AG04450 (cell line): ENCODE data around the gene HNRNPA3. TPM values are rescaled to one million over a fixed set of nuclear protein-coding genes. Genes with fewer than 3 reads are reported as not detected.

Experiments
- CTCF ChIA-PET: fragments of 300-600, 350-600 bp; formaldehyde crosslinking; extraction: SDS; loops from one replicate; lab custom pipeline; 2022; ENCODE audit warnings: antibody characterized with exemption, inconsistent platforms; lab: Charles Lee
- POLR2A ChIA-PET: fragments of 350-600 bp; formaldehyde crosslinking; extraction: SDS; loops from one replicate; lab custom pipeline; 2021; ENCODE audit warnings: antibody characterized with exemption, inconsistent platforms; lab: Yijun Ruan, JAX
- DNase-seq: peaks from one replicate; pipeline ENCODE4 v3.0.0-alpha.2; 2011; ENCODE audit warnings: low read depth, low spot score
- H3K27ac ChIP-seq: one replicate; pipeline ENCODE4 v1.5.1; 2012; ENCODE audit warnings: low read depth, low read length, control low read depth
- H3K27me3 ChIP-seq: one replicate; pipeline ENCODE4 v1.6.0; 2012; ENCODE audit warnings: low read length; ENCODE audit not compliant: control insufficient read depth, insufficient read depth
- H3K4me3 ChIP-seq: 2 replicates; pipeline ENCODE4 v1.5.1; 2011; ENCODE audit warnings: mild to moderate bottlenecking, low read depth, low read length, control low read depth
- H3K9me3 ChIP-seq: 2 replicates; pipeline ENCODE4 v1.5.1; 2012; ENCODE audit warnings: low read length; ENCODE audit not compliant: control insufficient read depth, insufficient read depth
- polyA plus RNA-seq: library from polyadenylated mRNA; depleted of rRNA; stranded (reverse); fragments of >200 nt; gene quantifications from 2 replicates; pipeline ENCODE4 v1.2.3, GENCODE V29; 2011
- TF ChIP-seq, protein P1 (sequence below): IDR thresholded peaks from 2 replicates; pipeline ENCODE4 v1.5.1; 2011; ENCODE audit warnings: low read depth, low read length, control low read depth, inconsistent platforms

The HNRNPA3 gene
- polyA plus RNA-seq, 1 experiment = 177 TPM

DNA sequence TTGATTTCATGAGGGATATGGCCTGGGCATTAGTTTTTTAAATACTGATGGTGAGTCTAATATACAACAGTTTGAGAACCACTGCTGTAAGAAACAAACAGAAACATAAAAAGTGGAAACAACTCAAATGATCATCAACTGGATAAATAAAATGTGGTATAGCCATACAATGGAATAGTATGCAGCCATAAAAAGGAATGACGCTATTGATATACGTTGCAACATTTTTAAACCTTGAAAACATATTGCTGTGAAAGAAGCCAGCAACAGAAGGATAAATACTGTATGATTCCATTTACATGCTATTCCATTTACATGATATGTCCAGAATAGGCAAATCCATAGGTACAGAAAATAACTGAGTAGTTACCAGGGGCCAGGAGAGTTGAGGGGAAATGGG is 45.5 kb downstream of the HNRNPA3 start:
- Histone ChIP-seq H3K27me3 (no peaks in the 10 kb centered on the region), H3K9me3 (peaks cover 5% of the 10 kb centered on the region), H3K4me3 (no peak overlapping the region), H3K27ac (no peak overlapping the region)
- CTCF ChIA-PET = no interaction called here
- no peak for DNase-seq
- TF ChIP-seq, protein P1, sequence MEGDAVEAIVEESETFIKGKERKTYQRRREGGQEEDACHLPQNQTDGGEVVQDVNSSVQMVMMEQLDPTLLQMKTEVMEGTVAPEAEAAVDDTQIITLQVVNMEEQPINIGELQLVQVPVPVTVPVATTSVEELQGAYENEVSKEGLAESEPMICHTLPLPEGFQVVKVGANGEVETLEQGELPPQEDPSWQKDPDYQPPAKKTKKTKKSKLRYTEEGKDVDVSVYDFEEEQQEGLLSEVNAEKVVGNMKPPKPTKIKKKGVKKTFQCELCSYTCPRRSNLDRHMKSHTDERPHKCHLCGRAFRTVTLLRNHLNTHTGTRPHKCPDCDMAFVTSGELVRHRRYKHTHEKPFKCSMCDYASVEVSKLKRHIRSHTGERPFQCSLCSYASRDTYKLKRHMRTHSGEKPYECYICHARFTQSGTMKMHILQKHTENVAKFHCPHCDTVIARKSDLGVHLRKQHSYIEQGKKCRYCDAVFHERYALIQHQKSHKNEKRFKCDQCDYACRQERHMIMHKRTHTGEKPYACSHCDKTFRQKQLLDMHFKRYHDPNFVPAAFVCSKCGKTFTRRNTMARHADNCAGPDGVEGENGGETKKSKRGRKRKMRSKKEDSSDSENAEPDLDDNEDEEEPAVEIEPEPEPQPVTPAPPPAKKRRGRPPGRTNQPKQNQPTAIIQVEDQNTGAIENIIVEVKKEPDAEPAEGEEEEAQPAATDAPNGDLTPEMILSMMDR = no peak
- POLR2A ChIA-PET = no interaction called here

DNA sequence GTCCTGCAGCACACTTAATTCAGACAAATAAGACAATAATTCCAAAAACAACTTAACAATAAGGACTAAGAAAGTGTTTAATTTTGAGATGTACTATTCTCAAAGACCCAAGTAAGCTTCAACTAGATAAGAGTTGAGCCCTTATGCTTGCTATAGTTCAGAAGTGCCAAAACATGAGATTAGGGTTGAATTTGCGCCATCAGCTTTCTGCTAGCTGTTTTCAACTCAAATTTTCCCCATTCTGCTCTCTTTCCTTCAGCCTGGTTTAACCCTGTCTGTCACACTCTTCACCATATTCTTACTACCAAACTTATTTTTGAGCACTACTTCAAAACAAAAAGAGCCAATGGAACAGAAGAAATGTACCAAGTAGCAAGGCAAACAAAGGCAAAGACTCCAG is 47.8 kb downstream of the HNRNPA3 start:
- Histone ChIP-seq H3K4me3 (peak overlapping the region; percentile 80), H3K27me3 (no peaks in the 10 kb centered on the region), H3K27ac (no peak overlapping the region), H3K9me3 (peaks cover 8% of the 10 kb centered on the region)
- ChIA-PET POLR2A (interaction anchor here (0.6 kb wide), 1 partner anchor 1190 kb away, joined by 3 read pairs; the partner anchor contains the start of gene PRKRA), CTCF (interaction anchor here (0.5 to 2.4 kb wide), 6 partner anchors 26 to 99 kb away, joined by 3 to 15 read pairs (median 4); no protein-coding TSS in a partner anchor)
- no peak for DNase-seq
- TF ChIP-seq, protein P1 = no peak

DNA sequence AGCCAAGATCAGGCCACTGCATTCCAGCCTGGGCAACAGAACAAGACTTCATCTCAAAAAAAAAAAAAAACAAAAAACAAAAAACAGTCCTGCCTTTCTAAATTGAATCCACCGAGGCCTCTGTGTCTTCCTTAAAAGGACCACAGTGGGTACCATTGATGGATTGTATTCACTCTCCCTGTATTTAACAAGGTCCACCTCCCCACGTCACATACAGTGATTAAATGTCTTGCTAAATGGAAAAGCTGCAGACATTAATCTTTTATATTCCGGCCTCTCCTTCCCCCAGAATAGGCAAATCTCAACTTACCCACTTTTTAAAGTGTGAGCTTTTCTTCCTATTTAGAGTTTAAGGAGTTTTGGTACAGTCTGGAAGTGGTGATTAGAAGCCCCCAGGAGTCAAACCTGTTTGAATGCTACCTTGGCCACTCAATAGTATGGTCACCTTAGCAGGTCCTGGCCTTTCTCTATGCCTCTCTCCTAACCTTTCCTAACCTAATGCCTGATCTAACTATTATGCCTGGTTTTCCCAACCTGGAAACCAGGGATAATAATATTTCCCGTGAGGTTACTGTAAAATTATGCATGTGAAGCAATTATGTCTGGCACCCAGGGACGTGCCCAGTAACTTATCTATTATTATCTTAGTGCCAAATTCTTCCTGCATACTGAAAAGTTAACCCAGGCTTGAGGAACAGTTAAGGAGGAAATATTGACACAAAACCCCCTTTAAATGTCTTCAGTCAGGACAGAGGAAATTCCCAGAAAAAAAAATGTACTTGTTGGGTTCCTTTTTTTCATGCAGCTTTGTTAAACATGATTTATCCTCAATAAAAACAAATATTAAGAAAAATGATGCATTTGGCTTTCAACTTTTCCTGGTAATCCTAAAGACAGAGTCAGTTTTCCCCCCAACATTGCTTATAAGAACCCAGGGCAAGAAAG is 48.8 kb downstream of the HNRNPA3 start:
- ChIA-PET POLR2A (interaction anchor here (0.6 kb wide), 1 partner anchor 1189 kb away, joined by 3 read pairs; the partner anchor contains the start of gene PRKRA), CTCF (interaction anchor here (1.2 to 2.4 kb wide), 3 partner anchors 72 to 100 kb away, joined by 3 to 15 read pairs (median 4); no protein-coding TSS in a partner anchor)
- H3K9me3 ChIP-seq = peaks cover 8% of the 10 kb centered on the region
- TF ChIP-seq, protein P1 = no peak
- H3K27ac ChIP-seq = no peak overlapping the region
- no peaks in the 10 kb centered on the region for H3K27me3 ChIP-seq
- peak overlapping the region; percentile 80 for H3K4me3 ChIP-seq
- DNase-seq = no peak

- DNase-seq = no peak
- Histone ChIP-seq H3K27ac (no peak overlapping the region), H3K27me3 (no peaks in the 10 kb centered on the region), H3K9me3 (peaks cover 8% of the 10 kb centered on the region), H3K4me3 (peak overlapping the region; percentile 80)
- ChIA-PET POLR2A (no interaction called here), CTCF (interaction anchor here (0.6 to 4.8 kb wide), 5 partner anchors 8 to 113 kb away, joined by 3 to 61 read pairs (median 12); no protein-coding TSS in a partner anchor)
- TF ChIP-seq, protein P1 = no peak
Measured at GRCh38 chr2:177262092-177262491, 49.5 kb downstream of the HNRNPA3 start.
